Left lung (tissue), 10 donors: ENCODE measurements around the gene MBTPS1. TPM values are rescaled to one million over a fixed set of nuclear protein-coding genes. Genes with fewer than 3 reads are reported as not detected.
"Not testable (repeated sequence)": the region's sequence is repeated elsewhere in the genome, so short reads cannot be mapped to it uniquely, and the experiment has no call there.

Experiments used
- ATAC-seq: fragments of 200-7000 bp; cut with Tn5 transposase; one replicate; pipeline ENCODE4 v1.9.1; 2020; ENCODE audit warnings: moderate library complexity
- DNase-seq, 4 donors: peaks; one replicate each; pipeline ENCODE4 v3.0.0-alpha.2; 2013 to 2020
- H3K27ac ChIP-seq, 2 donors: fragments of 200-600 bp; sonication (generic) in 1 of 2; one replicate each; pipeline versions ENCODE4 v1.5.0 to v1.8.0; 2020 to 2021
- H3K27me3 ChIP-seq, 2 donors: fragments of 200-600 bp; sonication (generic) in 1 of 2; one replicate each; pipeline versions ENCODE4 v1.5.0 to v1.8.0; 2020 to 2021
- H3K36me3 ChIP-seq, 2 donors: fragments of 200-600 bp; sonication (generic) in 1 of 2; one replicate each; pipeline versions ENCODE4 v1.5.0 to v1.8.0; 2020 to 2021
- H3K4me1 ChIP-seq, 2 donors: fragments of 200-600 bp; one replicate each; pipeline ENCODE4 v1.8.0; 2021
- H3K4me3 ChIP-seq, 2 donors: fragments of 200-600 bp; sonication (generic) in 1 of 2; one replicate each; pipeline versions ENCODE4 v1.5.0 to v1.8.0; 2020 to 2021; ENCODE audit warnings: mild to moderate bottlenecking in 1 of 2
- H3K9me3 ChIP-seq, 2 donors: fragments of 200-600 bp; sonication (generic) in 1 of 2; one replicate each; pipeline versions ENCODE4 v1.5.0 to v1.8.0; 2020 to 2021
- CTCF ChIP-seq, 2 donors: fragments of 200-600 bp; sonication (generic) in 1 of 2; IDR thresholded peaks; one replicate each; pipeline versions ENCODE4 v1.5.0 to v1.8.0; 2021; ENCODE audit warnings: antibody characterized with exemption in 2 of 2
- intact Hi-C, 2 donors: fragments of 100-400 bp; cut with DNase I; formaldehyde crosslinking; loops; one replicate each; pipeline versions ENCODE4 v1.11.2 to v1.14.2; 2022
- polyA plus RNA-seq, 6 donors: library from polyadenylated mRNA; unstranded; fragments of 120-200 nt; gene quantifications; one replicate each; pipeline ENCODE4 v1.2.1, GENCODE V29; 2013; ENCODE audit not compliant: insufficient read length in 6 of 6
- total RNA-seq, 2 donors: library from RNA; stranded (reverse); fragmentation: NEBNext Ultra II Directional; extraction: Animal tissue kit (Norgen Biotek cat#: 25700); gene quantifications; one replicate each; pipeline ENCODE4 v1.2.1, GENCODE V29; 2021
- donor health status: DM: no; HTN: yes; CAD: no.
- donor health status: DM: no; HTN: no; CAD: no.

MBTPS1 gene
- total and polyA plus RNA-seq, 8 donors: 86.4 to 121 (median 116) TPM

GRCh38 chr16:84124257-84125073 lies 7.7 kb upstream of the MBTPS1 start:
- no peaks in the 10 kb centered on the region for H3K9me3 ChIP-seq
- intact Hi-C loops: no loop called here
- TF ChIP-seq CTCF (IDR thresholded peaks at IDR 0.05): no peak
- DNase-seq: no peak
- no peaks in the 10 kb centered on the region for H3K4me1 ChIP-seq
- peaks cover 3 to 37% of the 10 kb centered on the region in 2 donors for H3K36me3 ChIP-seq
- no peak overlapping the region for H3K4me3 ChIP-seq
- no peaks in the 10 kb centered on the region for H3K27me3 ChIP-seq
- no peak overlapping the region for H3K27ac ChIP-seq
- ATAC-seq: no peak

- Histone ChIP-seq H3K9me3 (no peaks in the 10 kb centered on the region), H3K27ac (no peak overlapping the region), H3K36me3 (peaks cover 0 to 22% of the 10 kb centered on the region in 2 donors), H3K27me3 (no peaks in the 10 kb centered on the region), H3K4me3 (no peak overlapping the region), H3K4me1 (peaks cover 3 to 11% of the 10 kb centered on the region in 2 donors)
- peak in 1 of 4 donors; percentile 63 for DNase-seq
- ATAC-seq: no peak
- TF ChIP-seq CTCF (IDR thresholded peaks at IDR 0.05): no peak
- intact Hi-C loops: no loop called here
Measured at GRCh38 chr16:84121007-84121406, 4.3 kb upstream of the MBTPS1 start.

- Histone ChIP-seq H3K27ac (no peak overlapping the region), H3K9me3 (no peaks in the 10 kb centered on the region), H3K36me3 (peaks cover 0 to 22% of the 10 kb centered on the region in 2 donors), H3K4me3 (no peak overlapping the region), H3K4me1 (peaks cover 8 to 21% of the 10 kb centered on the region in 2 donors), H3K27me3 (no peaks in the 10 kb centered on the region)
- DNase-seq (no peak), ATAC-seq (no peak)
- TF ChIP-seq CTCF (IDR thresholded peaks at IDR 0.05): no peak
- intact Hi-C loops: no loop called here
Measured at GRCh38 chr16:84120023-84120422, 3.3 kb upstream of the MBTPS1 start.

- DNase-seq (no peak), ATAC-seq (no peak)
- no peak overlapping the region for H3K27ac ChIP-seq
- peaks cover 0 to 21% of the 10 kb centered on the region in 2 donors for H3K36me3 ChIP-seq
- H3K9me3 ChIP-seq: no peaks in the 10 kb centered on the region
- H3K27me3 ChIP-seq: no peaks in the 10 kb centered on the region
- intact Hi-C loops: no loop called here
- no peak for TF ChIP-seq CTCF (IDR thresholded peaks at IDR 0.05)
- no peak overlapping the region for H3K4me3 ChIP-seq
- peaks cover 8 to 27% of the 10 kb centered on the region in 2 donors for H3K4me1 ChIP-seq
Measured at GRCh38 chr16:84119368-84119767, 2.6 kb upstream of the MBTPS1 start.

GRCh38 chr16:84118315-84118714 lies 1.6 kb upstream of the MBTPS1 start:
- H3K27me3 ChIP-seq, H3K4me3 ChIP-seq, H3K27ac ChIP-seq, ATAC-seq, intact Hi-C loops, DNase-seq, H3K9me3 ChIP-seq: not testable (repeated sequence)
- peaks cover 8 to 34% of the 10 kb centered on the region in 2 donors for H3K4me1 ChIP-seq
- peaks cover 0 to 11% of the 10 kb centered on the region in 2 donors for H3K36me3 ChIP-seq
